Measurements from ENCODE around the gene PCDHA7. TPM values are rescaled to one million over a fixed set of nuclear protein-coding genes. Genes with fewer than 3 reads are reported as not detected.

Gene PCDHA7
- total RNA-seq, 1 donor from 2014 or later, result 2.3 TPM

GRCh38 chr5:140855772-140856674, 22.0 kb downstream of the PCDHA7 start, which contains the start of gene PCDHA10:
TSS of gene PCDHA10 (plus strand) at chr5:140855897. CDS start at chr5:140856049, 152 bp downstream.
- TF ChIP-seq, protein P1, sequence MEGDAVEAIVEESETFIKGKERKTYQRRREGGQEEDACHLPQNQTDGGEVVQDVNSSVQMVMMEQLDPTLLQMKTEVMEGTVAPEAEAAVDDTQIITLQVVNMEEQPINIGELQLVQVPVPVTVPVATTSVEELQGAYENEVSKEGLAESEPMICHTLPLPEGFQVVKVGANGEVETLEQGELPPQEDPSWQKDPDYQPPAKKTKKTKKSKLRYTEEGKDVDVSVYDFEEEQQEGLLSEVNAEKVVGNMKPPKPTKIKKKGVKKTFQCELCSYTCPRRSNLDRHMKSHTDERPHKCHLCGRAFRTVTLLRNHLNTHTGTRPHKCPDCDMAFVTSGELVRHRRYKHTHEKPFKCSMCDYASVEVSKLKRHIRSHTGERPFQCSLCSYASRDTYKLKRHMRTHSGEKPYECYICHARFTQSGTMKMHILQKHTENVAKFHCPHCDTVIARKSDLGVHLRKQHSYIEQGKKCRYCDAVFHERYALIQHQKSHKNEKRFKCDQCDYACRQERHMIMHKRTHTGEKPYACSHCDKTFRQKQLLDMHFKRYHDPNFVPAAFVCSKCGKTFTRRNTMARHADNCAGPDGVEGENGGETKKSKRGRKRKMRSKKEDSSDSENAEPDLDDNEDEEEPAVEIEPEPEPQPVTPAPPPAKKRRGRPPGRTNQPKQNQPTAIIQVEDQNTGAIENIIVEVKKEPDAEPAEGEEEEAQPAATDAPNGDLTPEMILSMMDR (conservative IDR thresholded peaks at IDR 0.05), result peak; percentile 70
- peaks cover 63% of the 10 kb centered on the region for H3K36me3 Mint-ChIP-seq (ENCODE audit: low read depth)
- peak within 1 kb of the TSS; percentile 76 for H3K27ac Mint-ChIP-seq (ENCODE audit: unreplicated experiment)
- H3K9me3 Mint-ChIP-seq, result peaks cover 11% of the 10 kb centered on the region
- peaks cover 5% of the 10 kb centered on the region for H3K4me1 Mint-ChIP-seq
- H3K27me3 Mint-ChIP-seq (ENCODE audit: low read depth), result no peaks in the 10 kb centered on the region
- H3K4me3 Mint-ChIP-seq, result peak within 1 kb of the TSS; percentile 82
- DNase-seq (ENCODE audit: low read depth, low spot score), result no peak

DNA sequence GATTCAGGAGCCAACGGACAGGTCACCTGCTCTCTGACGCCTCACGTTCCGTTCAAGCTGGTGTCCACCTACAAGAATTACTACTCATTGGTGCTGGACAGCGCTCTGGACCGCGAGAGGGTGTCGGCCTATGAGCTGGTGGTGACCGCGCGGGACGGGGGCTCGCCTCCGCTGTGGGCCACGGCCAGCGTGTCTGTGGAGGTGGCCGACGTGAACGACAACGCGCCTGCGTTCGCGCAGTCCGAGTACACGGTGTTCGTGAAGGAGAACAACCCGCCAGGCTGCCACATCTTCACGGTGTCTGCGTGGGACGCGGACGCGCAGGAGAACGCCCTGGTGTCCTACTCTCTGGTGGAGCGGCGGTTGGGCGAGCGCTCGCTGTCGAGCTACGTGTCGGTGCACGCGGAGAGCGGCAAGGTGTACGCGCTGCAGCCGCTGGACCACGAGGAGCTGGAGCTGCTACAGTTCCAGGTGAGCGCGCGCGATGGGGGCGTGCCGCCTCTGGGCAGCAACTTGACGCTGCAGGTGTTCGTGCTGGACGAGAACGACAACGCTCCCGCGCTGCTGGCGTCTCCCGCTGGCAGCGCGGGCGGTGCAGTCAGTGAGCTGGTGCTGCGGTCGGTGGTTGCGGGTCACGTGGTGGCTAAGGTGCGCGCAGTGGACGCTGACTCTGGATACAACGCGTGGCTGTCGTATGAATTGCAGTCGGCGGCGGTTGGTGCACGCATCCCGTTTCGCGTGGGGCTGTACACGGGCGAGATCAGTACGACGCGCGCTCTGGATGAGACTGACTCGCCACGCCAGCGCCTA, 23.3 kb downstream of the PCDHA7 start:
- TF ChIP-seq, protein P1 (conservative IDR thresholded peaks at IDR 0.05), result no peak
- DNase-seq (ENCODE audit: low read depth, low spot score), result no peak
- H3K4me1 Mint-ChIP-seq, result peaks cover 5% of the 10 kb centered on the region
- H3K36me3 Mint-ChIP-seq (ENCODE audit: low read depth), result peaks cover 72% of the 10 kb centered on the region
- no peak overlapping the region for H3K27ac Mint-ChIP-seq (ENCODE audit: unreplicated experiment)
- H3K4me3 Mint-ChIP-seq, result no peak overlapping the region
- no peaks in the 10 kb centered on the region for H3K27me3 Mint-ChIP-seq (ENCODE audit: low read depth)
- peaks cover 14% of the 10 kb centered on the region for H3K9me3 Mint-ChIP-seq

DNA sequence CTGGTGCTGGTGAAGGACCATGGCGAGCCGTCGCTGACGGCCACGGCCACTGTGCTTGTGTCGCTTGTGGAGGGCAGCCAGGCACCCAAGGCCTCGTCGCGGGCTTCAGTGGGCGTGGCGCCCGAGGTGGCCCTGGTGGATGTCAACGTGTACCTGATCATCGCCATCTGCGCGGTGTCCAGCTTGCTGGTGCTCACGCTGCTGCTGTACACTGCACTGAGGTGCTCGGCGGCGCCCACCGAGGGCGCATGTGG, 23.8 kb downstream of the PCDHA7 start:
- TF ChIP-seq, protein P1 (conservative IDR thresholded peaks at IDR 0.05), result no peak
- Mint-ChIP-seq H3K27me3 (ENCODE audit: low read depth) (no peaks in the 10 kb centered on the region), H3K4me3 (no peak overlapping the region), H3K9me3 (peaks cover 14% of the 10 kb centered on the region), H3K27ac (ENCODE audit: unreplicated experiment) (no peak overlapping the region), H3K36me3 (ENCODE audit: low read depth) (peaks cover 74% of the 10 kb centered on the region), H3K4me1 (peaks cover 5% of the 10 kb centered on the region)
- DNase-seq (ENCODE audit: low read depth, low spot score), result no peak

DNA sequence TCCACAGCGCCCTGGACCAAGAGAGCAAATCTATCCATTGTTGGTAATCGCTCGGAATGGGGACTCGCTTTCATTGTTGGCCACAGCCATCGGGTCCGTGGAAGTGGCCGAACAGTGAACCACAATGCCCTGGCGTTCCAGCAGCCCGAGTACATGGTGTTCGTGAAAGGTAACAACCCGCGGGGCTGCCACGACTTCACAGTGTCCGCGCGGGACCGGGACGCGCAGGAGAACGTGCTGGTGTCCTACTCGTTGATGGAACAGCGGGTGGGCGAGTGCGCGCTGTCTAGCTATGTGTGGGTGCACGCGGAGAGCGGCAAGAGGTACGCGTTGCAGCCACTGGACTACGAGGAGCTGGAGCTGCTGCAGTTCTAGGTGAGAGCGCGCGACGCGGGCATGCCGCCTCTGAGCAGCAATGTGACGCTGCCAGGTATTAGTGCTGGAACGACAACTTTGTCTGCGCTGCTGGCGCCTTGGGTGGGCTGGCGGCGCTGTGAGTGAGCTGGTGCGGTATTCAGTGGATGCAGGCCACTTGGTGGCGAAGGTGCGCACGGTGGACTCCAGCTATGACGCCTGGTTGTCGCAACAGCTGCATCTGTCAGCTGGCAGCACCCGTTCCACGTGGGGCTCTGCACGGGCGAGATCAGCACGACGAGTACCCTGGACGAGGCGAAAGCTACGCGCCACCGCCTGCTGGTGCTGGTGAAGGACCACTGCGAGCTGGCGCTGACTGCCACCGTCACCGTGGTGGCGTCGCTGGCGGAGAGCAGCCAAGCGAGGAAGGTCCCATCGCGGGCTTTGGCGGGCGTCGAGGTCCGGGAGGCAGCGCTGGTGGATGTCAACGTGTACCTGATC, 28.6 kb downstream of the PCDHA7 start:
- H3K27ac Mint-ChIP-seq (ENCODE audit: unreplicated experiment), result no peak overlapping the region
- H3K27me3 Mint-ChIP-seq (ENCODE audit: low read depth), result no peaks in the 10 kb centered on the region
- peaks cover 62% of the 10 kb centered on the region for H3K36me3 Mint-ChIP-seq (ENCODE audit: low read depth)
- H3K9me3 Mint-ChIP-seq, result peaks cover 14% of the 10 kb centered on the region
- H3K4me1 Mint-ChIP-seq, result no peaks in the 10 kb centered on the region
- no peak for DNase-seq (ENCODE audit: low read depth, low spot score)
- TF ChIP-seq, protein P1 (conservative IDR thresholded peaks at IDR 0.05), result no peak
- H3K4me3 Mint-ChIP-seq, result no peak overlapping the region

All from neural crest cell (in vitro differentiated cells).